NCI-H1092 treated with DMSO at 0.1 percent for 48 hours (cell line): ENCODE measurements around the gene RPL27A.
"Not testable (repeated sequence)": the region's sequence is repeated elsewhere in the genome, so short reads cannot be mapped to it uniquely, and the experiment has no call there.

Experiments used
- DNase-seq: peaks from one replicate; lab custom pipeline; 2025; lab: John Stamatoyannopoulos, UW

Gene RPL27A

GRCh38 chr11:8682303-8683114 lies at the start of gene RPL27A, which contains the start of gene TRIM66:
RPL27A (plus strand) TSS chr11:8682792; CDS start chr11:8682814, 22 bp downstream.
TRIM66 (minus strand) TSS chr11:8682665; CDS start chr11:8672274, 10,391 bp downstream.
- DNase-seq = peak; percentile 96

GRCh38 chr11:8634498-8634897 lies 48.1 kb upstream of the RPL27A start:
- DNase-seq = no peak

- no peak for DNase-seq
Observed at GRCh38 chr11:8636127-8636526, 46.5 kb upstream of the RPL27A start.

GRCh38 chr11:8638300-8638699 lies 44.3 kb upstream of the RPL27A start:
- DNase-seq = no peak

- DNase-seq = no peak
Observed at GRCh38 chr11:8639655-8640054, 42.9 kb upstream of the RPL27A start.

- no peak for DNase-seq
Observed at GRCh38 chr11:8640267-8640906, 42.2 kb upstream of the RPL27A start.

GRCh38 chr11:8641332-8641731 lies 41.3 kb upstream of the RPL27A start:
- no peak for DNase-seq

- DNase-seq = no peak
Observed at GRCh38 chr11:8642196-8642841, 40.3 kb upstream of the RPL27A start.

GRCh38 chr11:8646873-8647272 lies 35.7 kb upstream of the RPL27A start:
- DNase-seq = no peak

- DNase-seq = no peak
Observed at GRCh38 chr11:8649361-8649760, 33.2 kb upstream of the RPL27A start.

- no peak for DNase-seq
Observed at GRCh38 chr11:8650401-8650990, 32.1 kb upstream of the RPL27A start.

GRCh38 chr11:8652140-8652539 lies 30.5 kb upstream of the RPL27A start:
- no peak for DNase-seq

GRCh38 chr11:8654503-8654902 lies 28.1 kb upstream of the RPL27A start:
- DNase-seq = no peak

- DNase-seq = no peak
Observed at GRCh38 chr11:8656291-8656690, 26.3 kb upstream of the RPL27A start.

- DNase-seq = no peak
Observed at GRCh38 chr11:8658321-8659057, 24.1 kb upstream of the RPL27A start.

GRCh38 chr11:8661001-8661795 lies 21.4 kb upstream of the RPL27A start:
- no peak for DNase-seq

GRCh38 chr11:8665222-8665621 lies 17.4 kb upstream of the RPL27A start:
- DNase-seq = no peak

GRCh38 chr11:8670081-8670480 lies 12.5 kb upstream of the RPL27A start:
- DNase-seq = not testable (repeated sequence)

- peak; percentile 23 for DNase-seq
Observed at GRCh38 chr11:8671193-8671612, 11.4 kb upstream of the RPL27A start.

- DNase-seq = peak; percentile 55
Observed at GRCh38 chr11:8671651-8672062, 10.9 kb upstream of the RPL27A start.

- DNase-seq = no peak
Observed at GRCh38 chr11:8672346-8672745, 10.2 kb upstream of the RPL27A start.
